Measurements from ENCODE around the gene DENND6B. TPM values are rescaled to one million over a fixed set of nuclear protein-coding genes. Genes with fewer than 3 reads are reported as not detected.

The DENND6B gene
- total RNA-seq, 2 experiments from 2014 or later, result 2.8 TPM

- peak within 1 kb of the TSS; percentile 43 for H3K4me3 Mint-ChIP-seq
- ATAC-seq, result peak; percentile 59
- H3K4me1 Mint-ChIP-seq, result peaks cover 6% of the 10 kb centered on the region
- no peaks in the 10 kb centered on the region for H3K9me3 Mint-ChIP-seq (ENCODE audit: low read depth)
- H3K36me3 Mint-ChIP-seq (ENCODE audit: low read depth), result no peaks in the 10 kb centered on the region
- peaks cover 17% of the 10 kb centered on the region for H3K27me3 Mint-ChIP-seq
- POLR2A ChIA-PET, result no interaction called here
- no peak within 1 kb of the TSS for H3K27ac Mint-ChIP-seq
- CTCF ChIA-PET, result interaction anchor here (0.7 to 1.2 kb wide), 3 partner anchors 31 to 35 kb away, joined by 3 to 4 read pairs (median 3); no protein-coding TSS in a partner anchor
- intact Hi-C loops (cut with DNase I, micrococcal nuclease), result no loop called here
- peak; percentile 40 for DNase-seq
Measured at GRCh38 chr22:50306753-50307749, 19.8 kb downstream of the DENND6B start, which contains the start of gene PLXNB2. TSS of gene PLXNB2 (minus strand) at chr22:50307646. CDS start at chr22:50290584, 17,062 bp downstream.

GRCh38 chr22:50305923-50306566, 20.8 kb downstream of the DENND6B start:
- DNase-seq (peak; percentile 42), ATAC-seq (no peak)
- intact Hi-C loops (cut with DNase I, micrococcal nuclease), result no loop called here
- ChIA-PET CTCF (interaction anchor here (1.0 to 1.2 kb wide), 2 partner anchors 30 to 192 kb away, joined by 3 read pairs; no protein-coding TSS in a partner anchor), POLR2A (no interaction called here)
- peaks cover 6% of the 10 kb centered on the region for H3K4me1 Mint-ChIP-seq
- no peaks in the 10 kb centered on the region for H3K36me3 Mint-ChIP-seq (ENCODE audit: low read depth)
- peaks cover 17% of the 10 kb centered on the region for H3K27me3 Mint-ChIP-seq
- H3K9me3 Mint-ChIP-seq (ENCODE audit: low read depth), result no peaks in the 10 kb centered on the region
- no peak overlapping the region for H3K27ac Mint-ChIP-seq
- H3K4me3 Mint-ChIP-seq, result peak overlapping the region; percentile 43

- H3K27me3 Mint-ChIP-seq, result peaks cover 19% of the 10 kb centered on the region
- ChIA-PET CTCF (interaction anchor here (0.7 to 1.2 kb wide), 3 partner anchors 29 to 192 kb away, joined by 3 read pairs; no protein-coding TSS in a partner anchor), POLR2A (no interaction called here)
- DNase-seq (no peak), ATAC-seq (no peak)
- H3K9me3 Mint-ChIP-seq (ENCODE audit: low read depth), result no peaks in the 10 kb centered on the region
- H3K36me3 Mint-ChIP-seq (ENCODE audit: low read depth), result no peaks in the 10 kb centered on the region
- no peak overlapping the region for H3K27ac Mint-ChIP-seq
- H3K4me1 Mint-ChIP-seq, result peaks cover 6% of the 10 kb centered on the region
- H3K4me3 Mint-ChIP-seq, result no peak overlapping the region
- intact Hi-C loops (cut with DNase I, micrococcal nuclease), result no loop called here
Measured at GRCh38 chr22:50305393-50305922, 21.4 kb downstream of the DENND6B start.

GRCh38 chr22:50304528-50305392, 22.1 kb downstream of the DENND6B start:
- H3K9me3 Mint-ChIP-seq (ENCODE audit: low read depth), result no peaks in the 10 kb centered on the region
- no peaks in the 10 kb centered on the region for H3K36me3 Mint-ChIP-seq (ENCODE audit: low read depth)
- no peak overlapping the region for H3K27ac Mint-ChIP-seq
- intact Hi-C loops (cut with DNase I, micrococcal nuclease), result no loop called here
- DNase-seq (no peak), ATAC-seq (no peak)
- H3K27me3 Mint-ChIP-seq, result peaks cover 19% of the 10 kb centered on the region
- ChIA-PET CTCF (interaction anchor here (0.7 to 1.0 kb wide), 2 partner anchors 97 to 193 kb away, joined by 3 read pairs; no protein-coding TSS in a partner anchor), POLR2A (interaction anchor here (0.7 kb wide), 1 partner anchor 15 kb away, joined by 3 read pairs; no protein-coding TSS in a partner anchor)
- no peak overlapping the region for H3K4me3 Mint-ChIP-seq
- H3K4me1 Mint-ChIP-seq, result peaks cover 6% of the 10 kb centered on the region

- peaks cover 19% of the 10 kb centered on the region for H3K27me3 Mint-ChIP-seq
- H3K27ac Mint-ChIP-seq, result no peak overlapping the region
- DNase-seq, result no peak
- intact Hi-C loops (cut with DNase I, micrococcal nuclease), result no loop called here
- CTCF ChIA-PET, result no interaction called here
- no peak overlapping the region for H3K4me3 Mint-ChIP-seq
- POLR2A ChIA-PET, result no interaction called here
- H3K36me3 Mint-ChIP-seq (ENCODE audit: low read depth), result no peaks in the 10 kb centered on the region
- ATAC-seq, result no peak
- peaks cover 6% of the 10 kb centered on the region for H3K4me1 Mint-ChIP-seq
- no peaks in the 10 kb centered on the region for H3K9me3 Mint-ChIP-seq (ENCODE audit: low read depth)
Measured at GRCh38 chr22:50303848-50304527, 22.8 kb downstream of the DENND6B start.

GRCh38 chr22:50303515-50303847, 23.3 kb downstream of the DENND6B start:
- H3K36me3 Mint-ChIP-seq (ENCODE audit: low read depth), result no peaks in the 10 kb centered on the region
- H3K4me1 Mint-ChIP-seq, result peaks cover 6% of the 10 kb centered on the region
- H3K27me3 Mint-ChIP-seq, result peaks cover 19% of the 10 kb centered on the region
- CTCF ChIA-PET, result no interaction called here
- H3K4me3 Mint-ChIP-seq, result no peak overlapping the region
- DNase-seq, result no peak
- POLR2A ChIA-PET, result no interaction called here
- H3K27ac Mint-ChIP-seq, result no peak overlapping the region
- intact Hi-C loops (cut with DNase I, micrococcal nuclease), result no loop called here
- H3K9me3 Mint-ChIP-seq (ENCODE audit: low read depth), result no peaks in the 10 kb centered on the region
- no peak for ATAC-seq

- Mint-ChIP-seq H3K4me3 (no peak overlapping the region), H3K36me3 (ENCODE audit: low read depth) (no peaks in the 10 kb centered on the region), H3K4me1 (peaks cover 6% of the 10 kb centered on the region), H3K27me3 (peaks cover 26% of the 10 kb centered on the region), H3K27ac (no peak overlapping the region), H3K9me3 (ENCODE audit: low read depth) (no peaks in the 10 kb centered on the region)
- POLR2A ChIA-PET, result no interaction called here
- CTCF ChIA-PET, result no interaction called here
- DNase-seq (no peak), ATAC-seq (no peak)
- intact Hi-C loops (cut with DNase I, micrococcal nuclease), result no loop called here
Measured at GRCh38 chr22:50302564-50302963, 24.2 kb downstream of the DENND6B start.

- H3K4me1 Mint-ChIP-seq, result peaks cover 6% of the 10 kb centered on the region
- DNase-seq (no peak), ATAC-seq (no peak)
- H3K9me3 Mint-ChIP-seq (ENCODE audit: low read depth), result no peaks in the 10 kb centered on the region
- peaks cover 30% of the 10 kb centered on the region for H3K27me3 Mint-ChIP-seq
- intact Hi-C loops (cut with DNase I, micrococcal nuclease), result no loop called here
- ChIA-PET CTCF (no interaction called here), POLR2A (no interaction called here)
- H3K4me3 Mint-ChIP-seq, result no peak overlapping the region
- no peaks in the 10 kb centered on the region for H3K36me3 Mint-ChIP-seq (ENCODE audit: low read depth)
- no peak overlapping the region for H3K27ac Mint-ChIP-seq
Measured at GRCh38 chr22:50302041-50302541, 24.7 kb downstream of the DENND6B start.

GRCh38 chr22:50301581-50301991, 25.2 kb downstream of the DENND6B start:
- H3K27ac Mint-ChIP-seq, result no peak overlapping the region
- ATAC-seq, result no peak

GRCh38 chr22:50300620-50301257, 26.1 kb downstream of the DENND6B start:
- CTCF ChIA-PET, result interaction anchor here (0.6 kb wide), 1 partner anchor 148 kb away, joined by 3 read pairs; no protein-coding TSS in a partner anchor
- intact Hi-C loops (cut with DNase I, micrococcal nuclease), result no loop called here
- H3K4me3 Mint-ChIP-seq, result no peak overlapping the region
- H3K36me3 Mint-ChIP-seq (ENCODE audit: low read depth), result no peaks in the 10 kb centered on the region
- H3K4me1 Mint-ChIP-seq, result no peaks in the 10 kb centered on the region
- DNase-seq (no peak), ATAC-seq (no peak)
- POLR2A ChIA-PET, result no interaction called here
- H3K9me3 Mint-ChIP-seq (ENCODE audit: low read depth), result no peaks in the 10 kb centered on the region
- H3K27me3 Mint-ChIP-seq, result peaks cover 24% of the 10 kb centered on the region
- no peak overlapping the region for H3K27ac Mint-ChIP-seq

More at GRCh38 chr22:50301581-50301991, 25.2 kb downstream of the DENND6B start:
- no peak for DNase-seq
- H3K36me3 Mint-ChIP-seq (ENCODE audit: low read depth), result no peaks in the 10 kb centered on the region
- no peaks in the 10 kb centered on the region for H3K9me3 Mint-ChIP-seq (ENCODE audit: low read depth)
- peaks cover 30% of the 10 kb centered on the region for H3K27me3 Mint-ChIP-seq
- H3K4me1 Mint-ChIP-seq, result peaks cover 6% of the 10 kb centered on the region
- no peak overlapping the region for H3K4me3 Mint-ChIP-seq
- intact Hi-C loops (cut with DNase I, micrococcal nuclease), result no loop called here
- ChIA-PET POLR2A (no interaction called here), CTCF (no interaction called here)
